Sigmoid colon (tissue), 4 donors: ENCODE results near the gene ADAT1.

Experiments
- EP300 ChIP-seq, 4 donors: sonication (generic); formaldehyde crosslinking; IDR thresholded peaks; one replicate each; pipeline ENCODE4 v1.6.1; 2017; ENCODE audit warnings: antibody characterized with exemption in 4 of 4
- POLR2A ChIP-seq, 2 donors: fragments of 450-650 bp; IDR thresholded peaks; one replicate each; pipeline ENCODE4 v1.6.1; 2016; ENCODE audit warnings: antibody characterized with exemption in 2 of 2, mild to moderate bottlenecking in 2 of 2, moderate library complexity in 2 of 2
- TF ChIP-seq, protein P1 (sequence below), 4 experiments: fragments of 450-650 bp in 3 of 4; fragments of 200-600 bp in 1 of 4; IDR thresholded peaks; one replicate each; pipeline ENCODE4 v1.5.1; 2016 to 2019; ENCODE audit warnings: antibody characterized with exemption in 4 of 4, mild to moderate bottlenecking in 3 of 4, moderate library complexity in 2 of 4

DNA sequence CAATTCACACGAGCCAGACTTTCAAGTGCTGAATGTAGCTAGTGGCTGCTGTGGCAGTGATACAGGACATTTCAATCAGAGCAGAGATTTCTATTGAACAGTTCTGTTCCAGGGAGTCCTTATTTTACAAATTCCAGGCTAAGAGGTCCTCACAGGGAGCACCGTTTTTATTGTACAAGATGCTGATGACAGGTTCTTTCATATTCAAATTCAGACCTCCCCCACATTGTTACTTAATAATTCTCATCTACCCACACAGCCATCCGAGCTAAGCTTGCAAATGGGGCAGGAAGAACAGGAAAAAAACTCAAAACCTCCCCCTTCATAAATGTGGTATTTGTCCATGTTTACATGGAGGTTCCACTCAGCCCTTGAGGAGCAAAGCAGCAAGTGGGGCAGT is 47.1 kb downstream of the ADAT1 start:
- TF ChIP-seq POLR2A (IDR thresholded peaks at IDR 0.05) (no peak), EP300 (IDR thresholded peaks at IDR 0.05) (no peak)
- TF ChIP-seq, protein P1, sequence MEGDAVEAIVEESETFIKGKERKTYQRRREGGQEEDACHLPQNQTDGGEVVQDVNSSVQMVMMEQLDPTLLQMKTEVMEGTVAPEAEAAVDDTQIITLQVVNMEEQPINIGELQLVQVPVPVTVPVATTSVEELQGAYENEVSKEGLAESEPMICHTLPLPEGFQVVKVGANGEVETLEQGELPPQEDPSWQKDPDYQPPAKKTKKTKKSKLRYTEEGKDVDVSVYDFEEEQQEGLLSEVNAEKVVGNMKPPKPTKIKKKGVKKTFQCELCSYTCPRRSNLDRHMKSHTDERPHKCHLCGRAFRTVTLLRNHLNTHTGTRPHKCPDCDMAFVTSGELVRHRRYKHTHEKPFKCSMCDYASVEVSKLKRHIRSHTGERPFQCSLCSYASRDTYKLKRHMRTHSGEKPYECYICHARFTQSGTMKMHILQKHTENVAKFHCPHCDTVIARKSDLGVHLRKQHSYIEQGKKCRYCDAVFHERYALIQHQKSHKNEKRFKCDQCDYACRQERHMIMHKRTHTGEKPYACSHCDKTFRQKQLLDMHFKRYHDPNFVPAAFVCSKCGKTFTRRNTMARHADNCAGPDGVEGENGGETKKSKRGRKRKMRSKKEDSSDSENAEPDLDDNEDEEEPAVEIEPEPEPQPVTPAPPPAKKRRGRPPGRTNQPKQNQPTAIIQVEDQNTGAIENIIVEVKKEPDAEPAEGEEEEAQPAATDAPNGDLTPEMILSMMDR (IDR thresholded peaks at IDR 0.05), result no peak
